ENCODE results near the gene KLHL21.
A peak's percentile ranks its signal among the peaks of the same experiment; 100 is the strongest.

Gene KLHL21

DNA sequence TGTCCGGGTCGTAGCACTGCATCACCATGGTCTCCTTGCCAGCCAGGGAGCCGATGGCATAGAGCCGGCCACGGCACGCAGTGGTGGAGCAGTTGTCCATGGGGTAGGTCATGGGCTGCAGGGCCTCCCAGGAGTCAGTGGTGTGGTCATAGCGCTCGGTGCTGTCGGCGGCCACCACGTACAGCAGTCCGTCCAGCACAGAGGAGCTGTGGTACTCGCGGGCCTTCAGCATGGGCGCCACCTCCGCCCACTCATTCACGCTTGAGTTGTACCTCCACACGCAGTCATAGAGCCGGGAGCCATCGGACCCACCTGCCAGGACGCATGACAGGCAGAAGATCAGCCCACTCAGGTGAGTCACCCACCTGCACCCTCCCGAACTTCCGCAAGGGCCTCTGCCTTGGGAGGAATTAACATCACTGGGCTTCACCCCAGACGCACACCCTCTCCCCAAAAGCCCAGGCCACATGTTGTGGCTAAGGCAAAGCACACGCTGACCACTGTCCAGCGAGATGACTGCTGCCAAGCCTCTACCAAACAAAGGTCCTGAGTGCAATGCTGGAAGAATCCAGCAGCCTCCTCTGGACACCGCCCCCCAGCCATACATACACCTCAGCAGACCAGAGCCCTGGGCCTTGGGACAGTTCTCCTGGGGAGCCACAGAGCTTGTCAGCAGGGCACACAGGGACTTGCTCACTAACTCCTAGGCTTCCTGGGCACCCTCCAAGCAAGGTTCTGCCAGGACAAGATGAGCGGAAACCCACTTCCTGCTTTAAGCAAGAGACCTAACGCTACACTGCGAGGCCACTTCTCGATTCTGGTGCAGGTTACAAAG is 3.3 kb downstream of the KLHL21 start:
- peak; percentile 49 for DNase-seq (ENCODE audit: low read depth)

GRCh38 chr1:6597777-6598131 is 4.9 kb downstream of the KLHL21 start:
- no peak for DNase-seq (ENCODE audit: low read depth)

DNA sequence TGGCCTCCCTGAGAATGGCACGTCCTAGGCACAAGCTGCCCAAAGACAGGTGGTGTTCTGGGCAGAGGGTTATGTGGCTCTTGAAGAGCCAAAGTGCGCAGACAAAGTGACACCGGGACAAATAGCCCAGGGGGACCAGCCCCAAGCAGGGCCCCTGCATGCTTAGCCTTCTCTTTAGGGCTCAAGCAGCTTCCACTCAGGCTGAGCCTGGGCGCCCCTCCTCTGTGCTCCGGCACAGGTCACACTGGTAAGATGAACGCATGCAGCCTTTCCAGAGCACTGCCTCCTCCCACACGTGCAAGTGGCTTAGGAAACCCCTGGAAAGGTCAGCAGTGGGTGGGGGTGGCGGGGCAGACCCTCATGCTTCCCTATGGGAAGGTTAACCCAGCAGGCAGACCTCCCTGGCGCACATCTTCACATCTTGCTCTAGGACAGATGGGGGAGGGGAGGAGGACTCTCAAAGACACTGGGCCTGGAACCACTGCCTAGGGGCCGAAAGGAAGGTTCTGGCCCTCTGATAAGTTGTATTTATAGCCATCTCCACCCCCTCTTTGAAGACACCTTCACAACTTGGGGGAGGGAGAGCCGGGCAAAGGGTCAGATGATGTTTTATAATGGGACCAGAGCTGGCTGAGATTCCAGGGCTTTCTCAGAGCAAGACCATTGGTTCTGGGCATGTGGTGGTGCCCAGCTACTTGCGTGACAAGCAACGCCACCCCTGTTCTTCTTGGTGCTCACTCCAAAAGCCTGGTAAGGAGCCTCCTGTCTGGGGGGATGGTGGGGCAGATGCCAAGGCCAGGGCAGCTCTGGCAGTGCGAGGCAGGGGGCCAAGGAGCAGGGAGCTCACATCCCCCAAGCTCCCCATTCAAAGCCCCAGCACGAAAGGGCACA is 5.5 kb downstream of the KLHL21 start:
- no peak for DNase-seq (ENCODE audit: low read depth)

- no peak for DNase-seq (ENCODE audit: low read depth)
Observed at GRCh38 chr1:6596351-6596750, 6.3 kb downstream of the KLHL21 start.

DNA sequence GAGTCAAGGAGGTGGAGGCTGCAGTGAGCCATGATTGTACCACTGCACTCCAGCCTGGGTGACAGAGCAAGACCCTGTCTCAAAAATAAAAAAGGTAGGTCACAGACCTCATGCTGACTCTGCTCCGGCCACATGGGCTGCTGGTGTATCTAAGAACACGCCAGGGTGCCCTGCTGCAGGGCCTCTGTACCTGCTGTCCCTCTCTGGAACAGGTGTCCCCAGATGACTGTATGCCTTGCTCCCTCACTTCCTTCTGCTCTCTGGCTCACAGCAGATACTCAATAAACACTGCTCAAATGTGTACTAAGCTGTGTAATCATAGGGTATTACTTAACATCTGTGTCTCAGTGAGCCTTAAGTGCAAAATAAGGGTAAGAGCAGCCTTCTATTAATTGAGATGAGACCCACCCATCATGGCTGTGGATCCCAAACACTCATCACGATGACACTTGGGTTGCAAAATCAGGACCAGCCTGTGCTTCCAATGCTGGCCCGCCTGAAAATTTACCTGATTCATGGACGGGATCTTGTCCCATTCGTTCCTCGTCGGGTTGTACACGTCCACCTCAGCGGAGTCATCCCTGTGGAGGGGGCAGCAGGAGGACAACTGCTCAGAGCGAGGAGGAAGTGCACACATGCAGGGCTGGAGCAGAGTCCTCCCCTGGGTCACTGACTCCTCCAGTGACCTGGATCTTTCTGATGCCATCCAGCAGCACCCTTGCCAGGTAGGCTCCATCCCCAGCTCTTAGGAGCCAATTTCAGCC is 7.5 kb downstream of the KLHL21 start:
- DNase-seq (ENCODE audit: low read depth): no peak

DNA sequence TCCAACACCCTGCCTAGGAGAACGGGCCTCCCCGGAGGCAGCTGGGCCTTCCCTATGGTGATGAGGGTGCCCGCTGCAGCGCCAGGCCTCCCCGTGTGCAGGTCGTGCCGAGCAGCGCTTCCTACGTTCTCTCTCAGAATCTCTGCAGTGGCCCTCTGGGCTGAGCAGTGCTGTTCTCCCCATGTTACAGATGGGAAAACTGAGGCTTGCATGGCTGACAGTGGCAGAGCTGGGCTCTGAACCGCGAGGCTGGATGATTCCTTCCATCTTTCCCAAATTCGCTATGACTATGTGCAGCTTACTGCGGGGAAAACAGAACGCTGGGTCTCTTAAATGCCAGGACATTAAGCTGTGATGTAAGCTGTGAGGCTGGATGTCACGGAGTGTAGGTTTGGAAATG is 8.9 kb downstream of the KLHL21 start:
- no peak for DNase-seq (ENCODE audit: low read depth)

DNA sequence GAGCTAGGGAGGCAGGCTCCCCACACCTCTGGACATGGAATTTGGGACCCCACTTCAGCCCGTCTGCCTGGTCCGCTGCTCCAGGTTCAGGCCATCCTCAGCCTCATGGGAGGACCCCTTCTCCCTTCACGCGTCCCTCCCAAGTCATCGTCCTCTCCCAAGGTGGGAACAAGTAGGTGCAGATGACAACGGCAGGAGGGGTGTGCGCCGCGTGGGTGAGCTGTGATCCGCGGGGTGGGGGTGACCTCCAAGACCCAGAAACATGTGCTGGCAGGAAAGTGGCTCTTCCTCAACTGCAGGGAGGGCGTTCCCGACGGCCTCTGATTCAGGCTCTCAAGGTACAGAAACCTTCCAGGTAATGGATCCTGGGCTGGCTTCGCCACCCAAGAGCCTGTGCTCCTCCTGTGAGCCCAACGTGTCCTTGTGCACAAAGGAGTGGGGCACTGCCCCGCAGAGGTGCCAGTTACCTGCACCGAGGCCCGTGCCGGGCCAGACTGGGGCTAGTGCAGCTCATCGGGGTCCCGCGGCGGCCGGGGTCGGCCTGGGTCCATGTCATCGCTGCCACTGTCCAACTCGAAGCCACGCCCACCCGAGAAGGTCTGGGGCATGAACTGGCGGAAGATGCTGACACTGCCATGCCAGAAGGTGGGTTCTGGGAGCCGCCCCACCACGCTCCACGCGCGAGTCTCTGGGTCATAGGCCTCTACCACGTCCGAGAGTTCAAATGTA is 9.6 kb downstream of the KLHL21 start:
- DNase-seq (ENCODE audit: low read depth): no peak

- no peak for DNase-seq (ENCODE audit: low read depth)
Observed at GRCh38 chr1:6592441-6592840, 10.2 kb downstream of the KLHL21 start.

- no peak for DNase-seq (ENCODE audit: low read depth)
Observed at GRCh38 chr1:6591644-6592043, 11.0 kb downstream of the KLHL21 start.

- DNase-seq (ENCODE audit: low read depth): no peak
Observed at GRCh38 chr1:6591222-6591621, 11.4 kb downstream of the KLHL21 start.

DNA sequence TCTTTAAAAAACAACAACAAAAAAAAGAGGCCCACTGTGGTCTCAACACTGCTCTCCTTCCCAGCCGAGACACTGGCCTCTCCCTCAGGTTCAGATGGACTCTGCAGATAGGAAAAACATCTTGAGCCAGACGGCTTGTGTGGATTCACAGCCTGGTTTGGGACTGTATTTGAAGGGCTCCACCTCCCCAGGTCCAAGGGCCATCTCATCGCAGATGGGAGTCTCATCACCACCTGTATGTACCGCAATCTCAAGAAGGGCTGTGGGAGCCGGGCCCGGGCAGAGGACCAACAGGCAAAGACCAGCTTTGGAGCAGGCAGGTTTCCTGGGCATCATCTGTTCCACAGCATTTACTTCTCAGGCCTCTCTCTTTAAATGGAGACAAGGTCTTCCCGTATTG is 12.6 kb downstream of the KLHL21 start:
- DNase-seq (ENCODE audit: low read depth): no peak

- no peak for DNase-seq (ENCODE audit: low read depth)
Observed at GRCh38 chr1:6588893-6589520, 13.7 kb downstream of the KLHL21 start.

DNA sequence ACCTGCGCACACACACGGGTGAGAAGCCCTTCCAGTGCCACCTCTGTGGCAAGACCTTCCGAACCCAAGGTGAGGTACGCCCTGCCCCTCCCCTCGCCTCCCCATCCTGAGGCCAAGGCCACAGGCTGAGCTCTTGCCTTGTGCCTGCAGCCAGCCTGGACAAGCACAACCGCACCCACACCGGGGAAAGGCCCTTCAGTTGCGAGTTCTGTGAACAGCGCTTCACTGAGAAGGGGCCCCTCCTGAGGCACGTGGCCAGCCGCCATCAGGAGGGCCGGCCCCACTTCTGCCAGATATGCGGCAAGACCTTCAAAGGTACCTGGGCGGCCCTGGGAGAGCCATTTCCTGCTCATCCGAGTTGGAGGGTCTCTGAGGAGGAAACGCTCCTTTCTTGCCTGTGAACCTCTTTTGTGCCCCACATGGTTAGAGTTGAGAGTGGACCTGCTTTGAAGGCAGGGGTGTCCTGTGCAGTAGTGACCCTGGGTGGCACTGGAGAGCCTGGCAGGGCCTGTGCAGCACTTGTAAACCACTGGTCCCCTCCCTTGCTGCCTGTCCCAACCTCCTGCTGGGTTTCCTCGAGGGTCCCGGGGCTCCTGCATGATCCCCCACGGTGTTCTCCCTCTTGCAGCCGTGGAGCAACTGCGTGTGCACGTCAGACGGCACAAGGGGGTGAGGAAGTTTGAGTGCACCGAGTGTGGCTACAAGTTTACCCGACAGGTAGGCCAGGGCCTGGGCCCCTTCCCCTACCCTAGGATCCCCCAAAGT is 14.4 kb downstream of the KLHL21 start:
- DNase-seq (ENCODE audit: low read depth): no peak

GRCh38 chr1:6587261-6588005 is 15.2 kb downstream of the KLHL21 start:
- DNase-seq (ENCODE audit: low read depth): no peak

GRCh38 chr1:6586404-6586816 is 16.3 kb downstream of the KLHL21 start:
- DNase-seq (ENCODE audit: low read depth): no peak

DNA sequence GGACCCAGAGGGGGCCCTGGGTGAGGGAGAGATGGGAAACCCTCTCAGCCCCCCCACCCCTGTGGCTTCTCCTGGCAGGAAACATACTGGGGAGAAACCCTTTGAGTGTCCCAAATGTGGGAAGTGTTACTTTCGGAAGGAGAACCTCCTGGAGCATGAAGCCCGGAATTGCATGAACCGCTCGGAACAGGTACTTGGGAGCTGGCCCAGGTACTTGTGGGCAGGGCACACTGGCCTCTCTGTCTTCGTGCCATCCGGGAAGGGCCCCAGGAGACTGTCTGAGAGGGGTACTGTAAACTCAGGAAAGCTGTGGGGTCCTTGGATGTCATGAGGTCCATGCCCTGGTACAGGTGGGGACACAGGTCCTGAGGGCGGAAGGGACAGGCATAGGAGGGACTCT is 16.8 kb downstream of the KLHL21 start:
- no peak for DNase-seq (ENCODE audit: low read depth)

GRCh38 chr1:6585081-6585722 is 17.5 kb downstream of the KLHL21 start:
- DNase-seq (ENCODE audit: low read depth): no peak

- no peak for DNase-seq (ENCODE audit: low read depth)
Observed at GRCh38 chr1:6584126-6585080, 18.3 kb downstream of the KLHL21 start.

All from stimulated activated CD8-positive, alpha-beta memory T cell treated with anti-CD3 and anti-CD28 coated beads, Interleukin-12 subunit alpha, Interleukin-12 subunit beta, amount 100 ng/mL, for 4 hours (primary cell).